Parathyroid adenoma (tissue), 2 donors: Measurements from ENCODE around the gene C2CD5.
"Not testable (repeated sequence)": the region's sequence is repeated elsewhere in the genome, so short reads cannot be mapped to it uniquely, and the experiment has no call there.

ENCODE experiments used
- H2AFZ ChIP-seq: fragments of 300-600 bp; sonication (generic); one replicate; pipeline ENCODE4 v1.7.0; 2017; ENCODE audit warnings: antibody characterized with exemption, mild to moderate bottlenecking
- H3K27ac ChIP-seq: fragments of 300-600 bp; sonication (generic); one replicate; pipeline ENCODE4 v1.7.0; 2017
- H3K27me3 ChIP-seq: fragments of 300-600 bp; sonication (generic); one replicate; pipeline ENCODE4 v1.7.0; 2017; ENCODE audit warnings: low read length; ENCODE audit not compliant: control insufficient read depth, insufficient read depth
- H3K36me3 ChIP-seq: fragments of 300-600 bp; sonication (generic); one replicate; pipeline ENCODE4 v1.7.0; 2017; ENCODE audit warnings: low read length; ENCODE audit not compliant: control insufficient read depth, insufficient read depth
- H3K4me1 ChIP-seq: fragments of 300-600 bp; sonication (generic); one replicate; pipeline ENCODE4 v1.7.0; 2017; ENCODE audit warnings: control low read depth
- H3K4me2 ChIP-seq: fragments of 300-600 bp; sonication (generic); one replicate; pipeline ENCODE4 v1.7.0; 2017; ENCODE audit warnings: low read length
- H3K4me3 ChIP-seq: fragments of 300-600 bp; sonication (generic); one replicate; pipeline ENCODE4 v1.7.0; 2017; ENCODE audit warnings: low read depth, low read length
- H3K79me2 ChIP-seq: fragments of 300-600 bp; sonication (generic); one replicate; pipeline ENCODE4 v1.7.0; 2017; ENCODE audit warnings: control low read depth
- H3K9ac ChIP-seq: fragments of 300-600 bp; sonication (generic); one replicate; pipeline ENCODE4 v1.7.0; 2017; ENCODE audit warnings: mild to moderate bottlenecking
- H3K9me3 ChIP-seq: fragments of 300-600 bp; sonication (generic); one replicate; pipeline ENCODE4 v1.7.0; 2017; ENCODE audit warnings: low read length; ENCODE audit not compliant: control insufficient read depth
- TF ChIP-seq, protein P1 (sequence below): fragments of 300-600 bp; sonication (generic); IDR thresholded peaks from one replicate; pipeline ENCODE4 v1.7.0; 2017; ENCODE audit warnings: antibody characterized with exemption, mild to moderate bottlenecking
- donor health status: primary hyperparathyroidism.

The C2CD5 gene

DNA sequence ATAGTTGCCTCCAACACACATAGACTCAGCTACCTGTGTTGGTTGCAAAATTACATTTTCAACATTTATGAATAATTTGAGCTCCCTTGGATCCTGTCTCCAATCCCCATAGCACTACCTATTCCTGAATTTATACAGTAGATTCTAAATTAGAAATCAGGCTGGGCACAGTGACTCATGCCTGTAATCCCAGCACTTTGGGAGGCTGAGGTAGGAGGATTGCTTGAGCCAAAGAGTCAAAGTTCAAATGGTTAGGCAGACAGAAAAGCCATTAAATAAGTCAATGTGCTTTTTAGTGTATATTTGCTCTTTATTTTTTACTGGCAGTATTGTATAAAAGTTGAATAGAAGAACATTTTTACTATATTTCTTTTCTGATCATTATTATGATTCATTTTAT, 24.9 kb upstream of the C2CD5 start:
- no peaks in the 10 kb centered on the region for H3K9me3 ChIP-seq
- no peak overlapping the region for H2AFZ ChIP-seq
- H3K4me1 ChIP-seq = no peaks in the 10 kb centered on the region
- H3K36me3 ChIP-seq = no peaks in the 10 kb centered on the region
- no peaks in the 10 kb centered on the region for H3K79me2 ChIP-seq
- TF ChIP-seq, protein P1, sequence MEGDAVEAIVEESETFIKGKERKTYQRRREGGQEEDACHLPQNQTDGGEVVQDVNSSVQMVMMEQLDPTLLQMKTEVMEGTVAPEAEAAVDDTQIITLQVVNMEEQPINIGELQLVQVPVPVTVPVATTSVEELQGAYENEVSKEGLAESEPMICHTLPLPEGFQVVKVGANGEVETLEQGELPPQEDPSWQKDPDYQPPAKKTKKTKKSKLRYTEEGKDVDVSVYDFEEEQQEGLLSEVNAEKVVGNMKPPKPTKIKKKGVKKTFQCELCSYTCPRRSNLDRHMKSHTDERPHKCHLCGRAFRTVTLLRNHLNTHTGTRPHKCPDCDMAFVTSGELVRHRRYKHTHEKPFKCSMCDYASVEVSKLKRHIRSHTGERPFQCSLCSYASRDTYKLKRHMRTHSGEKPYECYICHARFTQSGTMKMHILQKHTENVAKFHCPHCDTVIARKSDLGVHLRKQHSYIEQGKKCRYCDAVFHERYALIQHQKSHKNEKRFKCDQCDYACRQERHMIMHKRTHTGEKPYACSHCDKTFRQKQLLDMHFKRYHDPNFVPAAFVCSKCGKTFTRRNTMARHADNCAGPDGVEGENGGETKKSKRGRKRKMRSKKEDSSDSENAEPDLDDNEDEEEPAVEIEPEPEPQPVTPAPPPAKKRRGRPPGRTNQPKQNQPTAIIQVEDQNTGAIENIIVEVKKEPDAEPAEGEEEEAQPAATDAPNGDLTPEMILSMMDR = no peak
- H3K27ac ChIP-seq = no peak overlapping the region
- no peaks in the 10 kb centered on the region for H3K27me3 ChIP-seq
- no peak overlapping the region for H3K9ac ChIP-seq
- H3K4me3 ChIP-seq = no peak overlapping the region
- H3K4me2 ChIP-seq = no peak overlapping the region

DNA sequence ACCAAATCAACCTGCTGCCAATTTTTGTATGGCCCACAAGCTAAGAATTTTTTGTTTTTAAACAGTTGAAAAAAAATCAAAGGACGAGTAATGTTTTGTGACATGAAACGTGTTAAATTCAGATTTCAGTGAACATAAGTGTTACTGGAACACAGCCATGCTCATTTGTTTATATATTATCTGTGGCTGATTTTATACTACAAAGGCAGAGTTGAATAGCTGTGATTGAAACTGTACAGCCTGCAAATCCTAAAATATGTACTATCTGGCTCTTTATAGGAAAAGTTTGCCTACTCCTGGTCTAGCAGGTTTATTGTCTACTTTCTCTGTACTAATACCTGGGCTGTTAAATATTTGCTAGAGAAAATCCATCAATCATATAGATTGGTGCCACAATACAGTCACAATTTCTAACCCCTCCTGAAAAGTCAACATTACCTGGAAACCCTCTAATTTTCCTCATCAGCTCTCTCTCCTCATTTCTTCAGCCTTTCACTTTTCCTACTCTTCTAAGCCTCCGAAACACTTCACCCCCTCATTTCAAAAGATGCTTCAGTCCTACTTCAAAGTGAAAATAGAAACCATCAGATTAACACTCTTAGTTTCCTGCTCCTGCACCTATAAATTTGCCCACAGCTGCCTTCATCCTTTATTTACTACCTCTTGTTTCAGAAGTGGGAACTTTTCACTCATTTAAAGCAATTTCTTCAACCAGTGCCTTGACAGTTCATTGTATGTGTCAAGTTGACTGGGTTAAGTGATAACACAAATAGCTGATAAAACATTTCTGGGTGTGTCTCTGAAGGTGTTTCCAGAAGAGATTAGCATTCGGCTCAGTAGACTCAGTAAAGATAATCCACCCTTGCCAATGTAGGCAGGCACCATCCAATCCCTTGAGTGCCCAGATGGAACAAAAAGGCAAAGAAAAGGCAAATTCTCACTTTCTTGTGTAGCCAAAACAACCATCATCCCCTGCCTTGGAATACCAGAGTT, 18.0 kb upstream of the C2CD5 start:
- no peak overlapping the region for H3K9ac ChIP-seq
- no peak overlapping the region for H3K4me3 ChIP-seq
- H3K27me3 ChIP-seq = no peaks in the 10 kb centered on the region
- TF ChIP-seq, protein P1 = no peak
- H3K79me2 ChIP-seq = no peaks in the 10 kb centered on the region
- no peaks in the 10 kb centered on the region for H3K4me1 ChIP-seq
- H2AFZ ChIP-seq = no peak overlapping the region
- H3K4me2 ChIP-seq = no peak overlapping the region
- no peaks in the 10 kb centered on the region for H3K9me3 ChIP-seq
- no peak overlapping the region for H3K27ac ChIP-seq
- no peaks in the 10 kb centered on the region for H3K36me3 ChIP-seq

DNA sequence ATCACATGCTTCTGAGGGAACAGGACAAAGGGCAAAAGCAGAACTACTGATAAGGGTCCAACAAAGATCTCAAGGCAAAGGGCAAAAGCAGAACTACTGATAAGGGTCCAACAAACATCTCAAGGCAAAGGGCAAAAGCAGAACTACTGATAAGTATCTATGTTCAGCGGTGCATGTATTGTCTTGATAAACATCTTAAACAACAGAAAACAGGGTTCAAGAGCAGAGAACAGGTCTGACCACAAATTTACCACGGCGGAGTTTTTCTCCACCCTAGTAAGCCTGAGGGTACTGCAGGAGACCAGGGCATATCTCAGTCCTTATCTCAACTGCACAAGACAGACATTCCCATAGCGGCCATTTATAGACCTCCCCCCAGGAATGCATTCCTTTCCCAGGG, 10.4 kb upstream of the C2CD5 start:
- H3K4me1 ChIP-seq, H3K27ac ChIP-seq, H3K27me3 ChIP-seq, H3K4me2 ChIP-seq, H2AFZ ChIP-seq, H3K9me3 ChIP-seq, H3K4me3 ChIP-seq, H3K9ac ChIP-seq, H3K36me3 ChIP-seq, H3K79me2 ChIP-seq: not testable (repeated sequence)

DNA sequence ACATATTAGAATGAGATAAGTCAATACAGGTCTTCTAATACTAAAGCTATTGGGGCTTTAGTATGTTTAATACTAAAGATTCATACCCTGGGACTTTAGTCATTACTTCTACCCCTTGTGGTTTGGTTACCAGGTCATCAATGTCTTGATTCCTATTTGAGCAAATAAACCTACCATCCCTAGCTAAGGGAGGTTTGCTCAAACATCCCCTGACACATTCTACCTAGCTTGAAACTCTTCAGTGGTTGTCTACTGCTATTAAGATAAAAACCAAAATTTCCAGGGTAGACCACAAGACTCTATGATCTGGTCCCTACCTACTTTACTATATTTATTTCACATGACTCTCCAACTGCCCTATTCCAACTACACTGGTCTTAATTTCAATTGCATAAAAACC, 7.3 kb upstream of the C2CD5 start:
- no peaks in the 10 kb centered on the region for H3K27me3 ChIP-seq
- no peaks in the 10 kb centered on the region for H3K36me3 ChIP-seq
- H2AFZ ChIP-seq = no peak overlapping the region
- no peak overlapping the region for H3K4me3 ChIP-seq
- no peak overlapping the region for H3K27ac ChIP-seq
- TF ChIP-seq, protein P1 = no peak
- no peaks in the 10 kb centered on the region for H3K79me2 ChIP-seq
- no peaks in the 10 kb centered on the region for H3K4me1 ChIP-seq
- H3K4me2 ChIP-seq = no peak overlapping the region
- no peak overlapping the region for H3K9ac ChIP-seq
- H3K9me3 ChIP-seq = no peaks in the 10 kb centered on the region

DNA sequence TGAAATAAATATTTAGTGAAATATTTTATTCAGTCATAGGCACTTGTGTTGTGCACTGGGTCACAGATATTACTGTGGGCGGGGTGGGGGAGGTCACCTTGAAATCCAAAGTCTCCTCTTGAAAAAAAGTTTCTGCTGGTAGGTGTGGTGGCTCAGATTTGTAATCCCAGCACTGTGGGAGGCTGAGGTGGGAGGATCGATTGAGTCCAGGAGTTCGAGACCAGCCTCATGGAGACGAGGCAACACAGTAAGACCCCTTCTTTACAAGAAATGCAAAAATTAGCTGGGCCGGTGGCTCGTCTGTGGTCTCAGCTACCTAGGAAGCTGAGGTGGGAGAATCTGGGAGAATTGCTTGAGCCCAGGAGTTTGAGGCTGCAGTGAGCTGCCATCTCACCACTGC, 913 bp upstream of the C2CD5 start:
- Histone ChIP-seq H3K4me2 (no peak overlapping the region), H3K9me3 (no peaks in the 10 kb centered on the region), H3K4me3 (no peak overlapping the region), H3K27ac (no peak overlapping the region), H3K4me1 (peaks cover 20% of the 10 kb centered on the region), H3K36me3 (no peaks in the 10 kb centered on the region), H2AFZ (peak overlapping the region; percentile 98), H3K79me2 (peaks cover 17% of the 10 kb centered on the region), H3K27me3 (no peaks in the 10 kb centered on the region), H3K9ac (no peak overlapping the region)
- TF ChIP-seq, protein P1 = no peak
